Fibroblast of lung (primary cell): Measurements from ENCODE around the gene TREX2. TPM values are rescaled to one million over a fixed set of nuclear protein-coding genes. Genes with fewer than 3 reads are reported as not detected.

Experiments used
- DNase-seq, 2 donors: peaks; one replicate each; pipeline versions ENCODE4 v3.0.0 to v3.0.0-alpha.2; 2010; ENCODE audit warnings: low read depth in 2 of 2
- H2AFZ ChIP-seq: 2 replicates; pipeline ENCODE4 v1.5.1; 2012; ENCODE audit warnings: low read length, control low read depth, inconsistent platforms
- H3K27ac ChIP-seq: 2 replicates; pipeline ENCODE4 v1.5.1; 2011; ENCODE audit warnings: low read length, control low read depth; ENCODE audit not compliant: insufficient read depth
- H3K27me3 ChIP-seq: 2 replicates; pipeline ENCODE4 v1.5.1; 2011; ENCODE audit warnings: mild to moderate bottlenecking, low read length; ENCODE audit not compliant: control insufficient read depth, insufficient read depth
- H3K36me3 ChIP-seq: 2 replicates; pipeline ENCODE4 v1.5.1; 2011; ENCODE audit warnings: low read length; ENCODE audit not compliant: control insufficient read depth, insufficient read depth
- H3K4me1 ChIP-seq: 2 replicates; pipeline ENCODE4 v1.5.1; 2011; ENCODE audit warnings: low read length; ENCODE audit not compliant: control insufficient read depth, insufficient read depth; ENCODE audit errors: extremely low read depth
- H3K4me2 ChIP-seq: 2 replicates; pipeline ENCODE4 v1.5.1; 2011; ENCODE audit warnings: low read length, control low read depth; ENCODE audit not compliant: insufficient read depth; ENCODE audit errors: extremely low read depth
- H3K4me3 ChIP-seq, 4 experiments: fragments of 200-600 bp in 1 of 4; sonication (generic) in 1 of 4; replicated peaks in 1 of 4; 2 replicates each; pipeline ENCODE4 v1.5.1; 2011 to 2016; ENCODE audit warnings: low read length in 4 of 4, low read depth in 3 of 4, mild to moderate bottlenecking in 3 of 4, control low read depth in 2 of 4, inconsistent platforms in 1 of 4, mixed read lengths in 1 of 4; ENCODE audit not compliant: insufficient read depth in 1 of 4; ENCODE audit errors: control extremely low read depth in 1 of 4
- H3K79me2 ChIP-seq: 2 replicates; pipeline ENCODE4 v1.5.1; 2012; ENCODE audit warnings: mild to moderate bottlenecking, low read length, inconsistent platforms; ENCODE audit not compliant: control insufficient read depth, insufficient read depth
- H3K9ac ChIP-seq: 2 replicates; pipeline ENCODE4 v1.5.1; 2011; ENCODE audit warnings: mild to moderate bottlenecking, low read length, control low read depth; ENCODE audit not compliant: insufficient read depth
- H3K9me3 ChIP-seq: 2 replicates; pipeline ENCODE4 v1.5.1; 2012; ENCODE audit warnings: low read depth, low read length; ENCODE audit not compliant: control insufficient read depth, insufficient read depth
- H4K20me1 ChIP-seq: 2 replicates; pipeline ENCODE4 v1.5.1; 2011; ENCODE audit warnings: low read length; ENCODE audit not compliant: control insufficient read depth, insufficient read depth; ENCODE audit errors: extremely low read depth
- EZH2 ChIP-seq: IDR thresholded peaks from 2 replicates; pipeline ENCODE4 v1.5.1; 2012; ENCODE audit warnings: low read length, control low read depth, mild to moderate bottlenecking; ENCODE audit errors: missing control alignments
- polyA plus RNA-seq, 2 donors: library from polyadenylated mRNA; depleted of rRNA in 1 of 2; stranded (reverse) in 1 of 2; unstranded in 1 of 2; fragments of >200 nt; gene quantifications; 2 replicates each; pipeline ENCODE4 v1.2.1, GENCODE V29; 2011 to 2012; ENCODE audit warnings: missing spikeins in 1 of 2
- total RNA-seq: library from RNA; depleted of rRNA; stranded (reverse); fragments of >200 nt; gene quantifications from 2 replicates; pipeline ENCODE4 v1.2.1, GENCODE V29; 2014
- TF ChIP-seq, protein P1 (sequence below), 2 donors: IDR thresholded peaks in 1 of 2; conservative IDR thresholded peaks in 1 of 2; 1 replicate in 1 of 2; 2 replicates in 1 of 2; pipeline ENCODE4 v1.5.1; 2011 to 2012; ENCODE audit warnings: low read length in 2 of 2, control low read depth in 1 of 2, inconsistent platforms in 1 of 2, low read depth in 1 of 2, mild to moderate bottlenecking in 1 of 2

The TREX2 gene
- total and polyA plus RNA-seq, 2 donors (not counting 1 experiment from before 2014, with no cell fraction given) = 3.1 TPM; not detected in 1

DNA sequence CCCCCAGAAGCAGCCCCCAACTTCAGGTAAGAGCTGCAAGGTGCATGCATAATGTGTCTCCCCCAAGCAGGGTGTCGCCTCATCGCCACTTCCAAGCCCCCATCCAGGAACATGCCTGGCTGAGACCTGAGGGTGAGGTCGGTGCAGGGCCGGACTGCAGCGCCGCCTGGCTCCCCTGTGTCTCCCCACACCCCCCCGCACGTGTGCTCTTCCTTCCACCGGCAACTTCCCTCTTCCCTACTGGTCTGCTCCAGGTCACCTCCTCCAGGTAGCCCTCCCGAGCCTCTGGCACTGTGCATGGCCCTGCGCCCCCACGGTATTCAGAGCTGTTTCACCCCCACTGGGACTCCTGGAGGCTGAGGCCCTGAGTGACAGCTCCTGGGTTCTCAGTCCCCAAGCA lies 46.7 kb upstream of the TREX2 start:
- Histone ChIP-seq H3K36me3 (no peaks in the 10 kb centered on the region), H2AFZ (no peak overlapping the region), H3K27ac (no peak overlapping the region), H3K9ac (no peak overlapping the region), H3K27me3 (no peaks in the 10 kb centered on the region), H3K4me3 (no peak overlapping the region), H3K4me1 (peaks cover 8% of the 10 kb centered on the region), H3K79me2 (no peaks in the 10 kb centered on the region), H4K20me1 (no peaks in the 10 kb centered on the region), H3K4me2 (no peak overlapping the region), H3K9me3 (no peaks in the 10 kb centered on the region)
- DNase-seq = no peak
- no peak for TF ChIP-seq EZH2
- TF ChIP-seq, protein P1, sequence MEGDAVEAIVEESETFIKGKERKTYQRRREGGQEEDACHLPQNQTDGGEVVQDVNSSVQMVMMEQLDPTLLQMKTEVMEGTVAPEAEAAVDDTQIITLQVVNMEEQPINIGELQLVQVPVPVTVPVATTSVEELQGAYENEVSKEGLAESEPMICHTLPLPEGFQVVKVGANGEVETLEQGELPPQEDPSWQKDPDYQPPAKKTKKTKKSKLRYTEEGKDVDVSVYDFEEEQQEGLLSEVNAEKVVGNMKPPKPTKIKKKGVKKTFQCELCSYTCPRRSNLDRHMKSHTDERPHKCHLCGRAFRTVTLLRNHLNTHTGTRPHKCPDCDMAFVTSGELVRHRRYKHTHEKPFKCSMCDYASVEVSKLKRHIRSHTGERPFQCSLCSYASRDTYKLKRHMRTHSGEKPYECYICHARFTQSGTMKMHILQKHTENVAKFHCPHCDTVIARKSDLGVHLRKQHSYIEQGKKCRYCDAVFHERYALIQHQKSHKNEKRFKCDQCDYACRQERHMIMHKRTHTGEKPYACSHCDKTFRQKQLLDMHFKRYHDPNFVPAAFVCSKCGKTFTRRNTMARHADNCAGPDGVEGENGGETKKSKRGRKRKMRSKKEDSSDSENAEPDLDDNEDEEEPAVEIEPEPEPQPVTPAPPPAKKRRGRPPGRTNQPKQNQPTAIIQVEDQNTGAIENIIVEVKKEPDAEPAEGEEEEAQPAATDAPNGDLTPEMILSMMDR (conservative IDR thresholded peaks at IDR 0.05 in 1 of 2, IDR thresholded peaks at IDR 0.05 in 1 of 2; ENCODE audit: low read depth in 1 of 2, low read length in 2 of 2) = no peak

DNA sequence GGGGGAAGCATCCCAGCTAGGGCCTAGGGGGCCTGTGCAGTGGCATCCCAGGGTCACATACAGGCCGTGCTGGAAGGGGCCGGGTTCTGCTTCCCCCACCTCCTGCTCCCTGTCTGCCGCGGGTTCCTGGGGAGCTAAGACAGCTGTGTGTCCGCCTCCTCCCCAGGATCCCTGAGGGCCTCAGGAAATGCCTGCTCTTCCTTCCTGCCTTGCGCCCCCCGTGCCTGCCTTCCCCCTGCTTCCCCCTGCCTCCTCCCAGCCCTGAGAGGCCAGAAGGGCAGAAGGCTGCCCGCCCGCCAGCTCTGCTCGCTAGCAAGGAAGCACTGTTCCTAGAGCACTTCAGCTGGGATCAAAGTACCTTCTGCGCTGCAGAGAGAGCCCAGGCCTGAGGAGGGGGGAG lies 46.1 kb upstream of the TREX2 start:
- no peak for DNase-seq
- no peak overlapping the region for H2AFZ ChIP-seq

DNA sequence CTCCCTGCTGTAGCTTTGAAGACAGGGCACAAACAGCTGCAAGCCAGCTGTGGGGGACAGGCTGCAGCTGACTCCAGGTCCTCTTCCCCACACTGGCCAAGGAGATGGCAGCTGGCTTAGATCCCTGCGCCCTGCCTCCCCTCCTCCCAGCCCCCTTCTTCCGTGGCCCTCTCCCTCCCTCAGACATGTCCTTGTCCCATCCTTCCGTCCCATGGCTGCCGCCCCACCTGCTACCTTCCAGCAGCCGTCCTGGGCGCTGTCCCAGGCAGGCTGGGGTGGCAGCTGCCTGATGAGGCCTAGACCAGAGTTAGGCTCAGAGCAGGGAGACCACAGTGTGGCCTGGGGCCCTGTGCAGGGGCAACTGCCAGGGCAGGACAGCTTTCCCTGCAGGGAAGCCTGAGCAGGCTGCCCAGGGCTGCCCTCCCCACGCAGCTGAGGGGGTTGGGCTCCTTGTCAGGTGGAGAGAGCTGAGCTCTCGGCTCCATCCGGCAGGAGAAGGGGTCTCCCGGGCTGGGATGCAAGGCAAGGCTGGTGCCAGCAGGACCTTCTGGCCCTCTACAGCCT lies 45.6 kb upstream of the TREX2 start:
- DNase-seq = peak in 1 of 2 donors; percentile 13
- no peak overlapping the region for H3K4me2 ChIP-seq
- no peak overlapping the region for H3K9ac ChIP-seq
- no peaks in the 10 kb centered on the region for H3K27me3 ChIP-seq
- no peak overlapping the region for H3K4me3 ChIP-seq
- H4K20me1 ChIP-seq = no peaks in the 10 kb centered on the region
- H3K9me3 ChIP-seq = no peaks in the 10 kb centered on the region
- no peaks in the 10 kb centered on the region for H3K79me2 ChIP-seq
- H3K4me1 ChIP-seq = peaks cover 8% of the 10 kb centered on the region
- no peak for TF ChIP-seq EZH2
- TF ChIP-seq, protein P1 (conservative IDR thresholded peaks at IDR 0.05 in 1 of 2, IDR thresholded peaks at IDR 0.05 in 1 of 2; ENCODE audit: low read depth in 1 of 2, low read length in 2 of 2) = no peak
- H2AFZ ChIP-seq = no peak overlapping the region
- no peak overlapping the region for H3K27ac ChIP-seq
- no peaks in the 10 kb centered on the region for H3K36me3 ChIP-seq

More for the DNA sequence above, 46.1 kb upstream of the TREX2 start:
- peaks cover 8% of the 10 kb centered on the region for H3K4me1 ChIP-seq
- H3K27me3 ChIP-seq = no peaks in the 10 kb centered on the region
- H3K4me3 ChIP-seq = no peak overlapping the region
- no peak overlapping the region for H3K27ac ChIP-seq
- no peaks in the 10 kb centered on the region for H3K9me3 ChIP-seq
- no peak overlapping the region for H3K4me2 ChIP-seq
- no peak overlapping the region for H3K9ac ChIP-seq
- no peaks in the 10 kb centered on the region for H3K36me3 ChIP-seq
- H4K20me1 ChIP-seq = no peaks in the 10 kb centered on the region
- TF ChIP-seq, protein P1 (conservative IDR thresholded peaks at IDR 0.05 in 1 of 2, IDR thresholded peaks at IDR 0.05 in 1 of 2; ENCODE audit: low read depth in 1 of 2, low read length in 2 of 2) = no peak
- no peak for TF ChIP-seq EZH2
- H3K79me2 ChIP-seq = no peaks in the 10 kb centered on the region
